NCI-H1048 (cell line): ENCODE measurements around the gene MVD.

Experiments used
- DNase-seq: peaks from one replicate; lab custom pipeline; 2025; lab: John Stamatoyannopoulos, UW

MVD gene

GRCh38 chr16:88640498-88641247 is 22.2 kb downstream of the MVD start:
- no peak for DNase-seq

GRCh38 chr16:88640039-88640495 is 22.8 kb downstream of the MVD start:
- no peak for DNase-seq

GRCh38 chr16:88639231-88640038 is 23.5 kb downstream of the MVD start:
- DNase-seq, result no peak

- DNase-seq, result no peak
These were observed 24.3 kb downstream of the MVD start, which contains the start of gene IL17C for GRCh38 chr16:88638323-88639230. Gene IL17C, plus strand, starts transcription at chr16:88638572. Its CDS starts 70 bp downstream, at chr16:88638642.

GRCh38 chr16:88636488-88637265 is 26.2 kb downstream of the MVD start:
- DNase-seq, result no peak

DNA sequence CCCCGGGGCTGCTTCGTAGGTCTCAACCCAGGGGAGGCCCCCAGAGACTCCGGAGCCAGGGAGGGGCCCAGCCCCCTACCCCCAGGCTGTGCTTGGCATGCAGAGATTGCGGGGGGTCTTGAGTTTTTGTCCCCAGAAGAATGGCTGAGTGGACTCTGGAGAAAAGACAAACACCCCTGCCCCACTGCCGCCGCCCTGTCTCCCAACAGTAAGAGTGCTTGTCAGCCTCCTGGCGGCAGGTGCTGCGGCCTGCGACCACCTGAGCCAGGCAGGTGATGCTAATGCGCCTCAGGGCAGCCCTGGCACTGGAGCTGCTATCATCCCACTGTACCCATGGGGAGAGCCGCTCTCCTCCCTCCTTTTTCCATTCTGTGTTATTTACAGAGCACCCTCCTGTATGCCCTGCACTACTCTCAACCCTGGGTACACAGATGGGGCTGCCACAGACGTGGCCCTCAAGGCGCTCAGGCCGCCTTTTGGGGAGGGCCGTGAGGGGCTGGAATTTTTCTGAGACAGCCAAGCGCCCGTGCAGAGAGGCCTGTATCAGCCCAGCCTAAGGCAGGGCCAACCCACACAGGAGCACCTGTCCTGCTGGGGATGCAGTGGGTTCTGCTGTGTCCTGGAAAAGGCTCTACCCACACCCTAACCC is 27.1 kb downstream of the MVD start:
- no peak for DNase-seq

DNA sequence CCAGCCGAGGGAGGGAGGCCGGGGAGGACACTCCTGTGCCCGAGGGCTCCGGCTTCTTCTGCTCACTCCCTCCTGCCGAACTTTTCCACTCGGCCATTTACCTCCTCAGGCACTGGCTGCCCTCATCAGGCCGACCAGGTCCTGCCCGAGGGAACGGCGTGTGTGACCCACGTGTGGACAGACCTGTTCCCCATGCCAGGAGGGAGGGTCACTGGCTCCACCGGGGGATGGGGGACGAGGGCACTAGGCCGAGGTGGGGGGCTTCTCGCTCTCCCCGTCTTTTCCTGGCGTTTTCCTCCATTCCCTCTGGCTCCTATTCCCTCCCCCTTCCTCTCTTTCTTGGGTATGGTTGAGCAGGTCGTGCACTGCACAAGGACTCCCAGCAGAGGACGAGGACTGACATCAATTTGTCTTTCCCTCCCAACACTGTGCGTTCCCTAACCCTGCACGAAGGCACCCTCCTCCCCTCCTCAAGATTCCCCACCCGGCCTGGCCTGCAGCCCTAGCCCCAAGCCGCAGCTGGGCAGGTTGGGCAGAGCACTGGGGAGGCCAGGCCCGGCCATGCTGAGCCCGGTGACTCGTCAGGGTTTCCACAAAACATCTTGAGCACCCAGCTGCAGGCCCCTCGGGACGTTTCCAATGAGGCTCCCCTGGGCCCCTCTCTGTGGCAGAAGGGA is 27.8 kb downstream of the MVD start:
- no peak for DNase-seq

DNA sequence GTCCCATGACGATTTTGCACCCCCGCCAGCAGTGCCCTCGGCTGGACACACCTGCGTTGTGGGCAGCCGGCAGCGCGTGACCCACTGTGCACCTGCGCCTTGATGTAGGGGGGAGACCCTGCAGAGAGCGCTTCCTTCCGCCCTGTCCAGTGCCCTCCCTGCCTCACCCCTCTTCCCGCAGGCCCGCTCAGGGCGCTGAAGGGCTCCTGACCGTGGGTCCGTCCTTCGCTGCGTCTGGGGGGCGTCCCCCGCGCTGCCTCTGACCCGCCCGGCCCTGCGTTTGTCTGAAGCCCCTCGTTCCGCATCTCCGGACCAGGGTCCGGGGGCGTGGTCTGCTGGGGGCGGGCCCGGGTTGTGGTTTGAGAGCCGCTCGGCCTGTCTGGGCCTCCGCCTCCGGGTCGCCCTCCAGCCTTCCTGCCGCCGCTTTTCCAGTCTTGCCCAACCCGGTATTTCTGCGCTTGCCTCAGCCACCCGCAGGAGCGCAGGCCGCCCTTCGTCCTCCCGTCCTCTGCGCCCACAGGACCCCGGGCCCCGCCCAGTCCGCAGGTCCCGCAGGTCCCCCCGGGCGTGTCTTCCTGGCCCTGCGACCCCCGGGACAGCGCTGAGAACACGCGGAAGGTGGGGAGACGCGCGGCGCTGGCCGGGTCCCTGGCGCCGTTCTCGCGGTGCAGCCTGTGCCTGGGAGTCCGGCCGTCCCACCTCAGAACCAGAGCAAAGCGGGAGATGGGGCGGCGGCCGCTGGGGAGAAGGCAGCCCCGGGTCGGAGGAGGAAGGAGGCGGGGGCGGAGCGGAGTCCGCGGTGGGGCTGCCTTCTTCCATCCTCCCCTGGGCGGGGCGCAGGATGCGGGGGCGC is 28.5 kb downstream of the MVD start:
- no peak for DNase-seq

DNA sequence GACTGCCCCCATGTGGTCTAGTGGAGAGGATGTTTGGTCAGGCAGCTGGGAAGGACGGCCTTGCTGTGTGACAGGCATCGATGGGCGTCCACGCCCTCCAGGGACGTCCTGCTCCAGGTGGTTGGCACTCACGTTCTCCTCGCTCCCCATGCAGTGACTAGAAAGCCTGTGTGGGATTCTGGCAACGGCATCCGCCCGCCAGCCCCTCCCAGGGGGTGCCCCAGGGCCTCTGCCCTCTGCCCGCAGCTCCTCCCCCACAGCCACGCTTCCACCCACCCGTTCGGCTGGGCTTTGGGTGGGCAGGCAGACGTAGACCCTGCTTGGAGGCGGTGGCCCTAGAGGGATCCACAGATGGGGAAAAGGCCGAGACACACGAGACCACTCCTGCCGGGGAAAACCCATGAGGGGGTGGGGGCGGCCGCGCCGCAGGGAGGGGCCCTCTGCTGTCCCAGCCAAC is 29.2 kb downstream of the MVD start:
- DNase-seq, result no peak

DNA sequence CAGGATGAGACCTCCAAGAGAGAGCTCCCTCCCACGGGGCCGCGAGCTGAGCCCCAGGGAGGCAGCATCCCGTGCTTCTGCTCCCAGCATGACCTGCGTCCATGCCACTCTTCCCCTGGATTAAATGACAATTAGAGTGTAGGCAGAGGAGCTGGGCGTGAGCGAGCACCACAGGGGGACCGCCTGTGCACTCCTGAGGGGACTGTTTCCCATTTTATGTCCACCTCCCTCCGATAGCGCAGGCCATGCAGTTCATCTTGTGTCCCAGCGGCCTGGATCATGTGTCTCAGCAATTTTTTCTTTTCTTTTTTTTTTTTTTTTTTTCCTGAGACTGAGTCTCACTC is 30.3 kb downstream of the MVD start:
- DNase-seq, result no peak

- DNase-seq, result no peak
These were observed 30.8 kb downstream of the MVD start for GRCh38 chr16:88631920-88632586.

- DNase-seq, result no peak
These were observed 31.5 kb downstream of the MVD start for GRCh38 chr16:88631384-88631783.

DNA sequence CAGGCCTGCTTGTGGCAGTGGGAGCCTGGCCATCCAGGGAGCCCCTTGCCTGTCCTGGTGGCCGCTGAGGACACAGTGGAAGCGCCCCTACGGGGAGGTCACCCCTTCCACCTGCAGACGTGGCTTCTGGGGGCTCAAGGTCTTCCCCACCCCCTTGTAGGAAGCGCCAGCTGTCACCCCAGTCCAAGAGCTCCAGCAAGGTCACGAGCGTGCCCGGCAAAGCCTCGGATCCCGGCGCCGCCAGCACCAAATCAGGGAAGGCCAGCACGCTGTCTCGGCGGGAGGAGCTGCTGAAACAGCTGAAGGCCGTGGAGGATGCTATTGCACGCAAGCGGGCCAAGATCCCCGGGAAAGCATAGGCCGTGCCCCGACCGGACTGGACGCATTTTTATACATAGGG is 31.9 kb downstream of the MVD start:
- no peak for DNase-seq

DNA sequence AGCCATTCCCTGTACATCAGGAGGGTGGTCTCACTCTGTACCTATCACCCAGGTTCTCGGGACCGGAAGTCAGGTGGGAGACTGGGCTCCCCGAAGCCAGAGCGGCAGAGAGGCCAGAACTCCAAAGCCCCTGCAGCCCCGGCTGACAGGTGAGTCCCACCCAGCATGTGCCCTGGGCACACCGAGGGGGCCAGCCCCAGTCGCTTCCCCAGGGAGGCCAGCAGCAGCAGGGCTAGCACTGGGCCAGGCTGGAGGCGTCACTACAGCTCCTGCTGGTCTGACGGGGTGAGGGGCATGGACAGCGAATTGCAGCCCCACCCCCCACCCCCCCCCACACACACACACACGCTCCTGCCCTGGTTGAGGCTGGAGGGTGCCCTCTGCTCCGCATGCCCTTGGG is 32.5 kb downstream of the MVD start:
- no peak for DNase-seq

DNA sequence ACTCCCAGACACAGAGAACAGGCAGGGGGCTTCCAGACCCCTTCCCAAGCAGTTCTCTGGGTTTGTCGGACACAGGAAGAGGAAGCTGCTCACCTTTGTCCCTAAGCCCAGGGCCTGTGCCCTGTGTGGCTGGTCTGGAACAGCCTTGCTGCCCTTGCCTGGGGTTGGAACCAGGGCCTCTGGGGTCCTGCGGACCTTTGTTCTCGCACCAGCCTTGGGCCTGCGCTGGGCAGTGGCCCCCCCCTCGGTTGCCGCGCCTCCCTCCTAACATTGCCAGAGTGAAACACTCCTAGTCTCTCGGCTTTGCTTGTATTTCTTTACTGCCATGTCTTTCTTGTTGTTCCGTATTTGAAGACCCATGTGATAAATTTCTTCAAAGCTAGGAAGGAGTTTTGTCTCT is 33.1 kb downstream of the MVD start:
- DNase-seq, result no peak

- DNase-seq, result no peak
These were observed 34.3 kb downstream of the MVD start for GRCh38 chr16:88628512-88628974.

- DNase-seq, result no peak
These were observed 35.1 kb downstream of the MVD start for GRCh38 chr16:88627531-88628411.

GRCh38 chr16:88626646-88627045 is 36.2 kb downstream of the MVD start:
- DNase-seq, result no peak
